Fibroblast of lung (primary cell): ENCODE results near the gene HIBADH. TPM values are rescaled to one million over a fixed set of nuclear protein-coding genes. Genes with fewer than 3 reads are reported as not detected.
A peak's percentile ranks its signal among the peaks of the same experiment; 100 is the strongest.
"Not testable (repeated sequence)": the region's sequence is repeated elsewhere in the genome, so short reads cannot be mapped to it uniquely, and the experiment has no call there.

Experiments
- DNase-seq, 2 donors: peaks; one replicate each; pipeline versions ENCODE4 v3.0.0 to v3.0.0-alpha.2; 2010; ENCODE audit warnings: low read depth in 2 of 2
- H2AFZ ChIP-seq: 2 replicates; pipeline ENCODE4 v1.5.1; 2012; ENCODE audit warnings: low read length, control low read depth, inconsistent platforms
- H3K27ac ChIP-seq: 2 replicates; pipeline ENCODE4 v1.5.1; 2011; ENCODE audit warnings: low read length, control low read depth; ENCODE audit not compliant: insufficient read depth
- H3K27me3 ChIP-seq: 2 replicates; pipeline ENCODE4 v1.5.1; 2011; ENCODE audit warnings: mild to moderate bottlenecking, low read length; ENCODE audit not compliant: control insufficient read depth, insufficient read depth
- H3K36me3 ChIP-seq: 2 replicates; pipeline ENCODE4 v1.5.1; 2011; ENCODE audit warnings: low read length; ENCODE audit not compliant: control insufficient read depth, insufficient read depth
- H3K4me1 ChIP-seq: 2 replicates; pipeline ENCODE4 v1.5.1; 2011; ENCODE audit warnings: low read length; ENCODE audit not compliant: control insufficient read depth, insufficient read depth; ENCODE audit errors: extremely low read depth
- H3K4me2 ChIP-seq: 2 replicates; pipeline ENCODE4 v1.5.1; 2011; ENCODE audit warnings: low read length, control low read depth; ENCODE audit not compliant: insufficient read depth; ENCODE audit errors: extremely low read depth
- H3K4me3 ChIP-seq, 4 experiments: fragments of 200-600 bp in 1 of 4; sonication (generic) in 1 of 4; replicated peaks in 1 of 4; 2 replicates each; pipeline ENCODE4 v1.5.1; 2011 to 2016; ENCODE audit warnings: low read length in 4 of 4, low read depth in 3 of 4, mild to moderate bottlenecking in 3 of 4, control low read depth in 2 of 4, inconsistent platforms in 1 of 4, mixed read lengths in 1 of 4; ENCODE audit not compliant: insufficient read depth in 1 of 4; ENCODE audit errors: control extremely low read depth in 1 of 4
- H3K79me2 ChIP-seq: 2 replicates; pipeline ENCODE4 v1.5.1; 2012; ENCODE audit warnings: mild to moderate bottlenecking, low read length, inconsistent platforms; ENCODE audit not compliant: control insufficient read depth, insufficient read depth
- H3K9ac ChIP-seq: 2 replicates; pipeline ENCODE4 v1.5.1; 2011; ENCODE audit warnings: mild to moderate bottlenecking, low read length, control low read depth; ENCODE audit not compliant: insufficient read depth
- H3K9me3 ChIP-seq: 2 replicates; pipeline ENCODE4 v1.5.1; 2012; ENCODE audit warnings: low read depth, low read length; ENCODE audit not compliant: control insufficient read depth, insufficient read depth
- H4K20me1 ChIP-seq: 2 replicates; pipeline ENCODE4 v1.5.1; 2011; ENCODE audit warnings: low read length; ENCODE audit not compliant: control insufficient read depth, insufficient read depth; ENCODE audit errors: extremely low read depth
- CTCF ChIP-seq, 2 donors: IDR thresholded peaks in 1 of 2; conservative IDR thresholded peaks in 1 of 2; 1 replicate in 1 of 2; 2 replicates in 1 of 2; pipeline ENCODE4 v1.5.1; 2011 to 2012; ENCODE audit warnings: low read length in 2 of 2, control low read depth in 1 of 2, inconsistent platforms in 1 of 2, low read depth in 1 of 2, mild to moderate bottlenecking in 1 of 2
- EZH2 ChIP-seq: IDR thresholded peaks from 2 replicates; pipeline ENCODE4 v1.5.1; 2012; ENCODE audit warnings: low read length, control low read depth, mild to moderate bottlenecking; ENCODE audit errors: missing control alignments
- polyA plus RNA-seq, 2 donors: library from polyadenylated mRNA; depleted of rRNA in 1 of 2; stranded (reverse) in 1 of 2; unstranded in 1 of 2; fragments of >200 nt; gene quantifications; 2 replicates each; pipeline ENCODE4 v1.2.1, GENCODE V29; 2011 to 2012; ENCODE audit warnings: missing spikeins in 1 of 2
- total RNA-seq: library from RNA; depleted of rRNA; stranded (reverse); fragments of >200 nt; gene quantifications from 2 replicates; pipeline ENCODE4 v1.2.1, GENCODE V29; 2014

HIBADH gene
- total and polyA plus RNA-seq, 2 donors (not counting 1 experiment from before 2014, with no cell fraction given) = 88.7 to 96.0 TPM

- Histone ChIP-seq H2AFZ (no peak overlapping the region), H3K79me2 (no peaks in the 10 kb centered on the region), H3K9ac (no peak overlapping the region), H3K27me3 (no peaks in the 10 kb centered on the region), H4K20me1 (no peaks in the 10 kb centered on the region), H3K36me3 (peaks cover 1% of the 10 kb centered on the region), H3K4me2 (peak overlapping the region; percentile 53), H3K9me3 (no peaks in the 10 kb centered on the region), H3K4me1 (peaks cover 4% of the 10 kb centered on the region), H3K4me3 (peak overlapping the region in 1 of 4 experiments; percentile 7), H3K27ac (no peak overlapping the region)
- peak; percentile 76 to 82 for DNase-seq
- TF ChIP-seq EZH2 (no peak), CTCF (conservative IDR thresholded peaks at IDR 0.05 in 1 of 2, IDR thresholded peaks at IDR 0.05 in 1 of 2; ENCODE audit: low read depth in 1 of 2, low read length in 2 of 2) (no peak)
Observed at GRCh38 chr7:27640884-27641574, 21.7 kb downstream of the HIBADH start.

- Histone ChIP-seq H3K79me2 (no peaks in the 10 kb centered on the region), H3K27ac (no peak overlapping the region), H3K9ac (no peak overlapping the region), H3K36me3 (peaks cover 1% of the 10 kb centered on the region), H3K27me3 (no peaks in the 10 kb centered on the region), H3K9me3 (no peaks in the 10 kb centered on the region), H2AFZ (no peak overlapping the region), H3K4me2 (no peak overlapping the region), H3K4me3 (no peak overlapping the region), H3K4me1 (peaks cover 4% of the 10 kb centered on the region), H4K20me1 (no peaks in the 10 kb centered on the region)
- no peak for DNase-seq
- TF ChIP-seq EZH2 (no peak), CTCF (conservative IDR thresholded peaks at IDR 0.05 in 1 of 2, IDR thresholded peaks at IDR 0.05 in 1 of 2; ENCODE audit: low read depth in 1 of 2, low read length in 2 of 2) (no peak)
Observed at GRCh38 chr7:27639851-27640250, 22.8 kb downstream of the HIBADH start.

- H3K79me2 ChIP-seq, H2AFZ ChIP-seq, H3K27me3 ChIP-seq, H3K9ac ChIP-seq, H4K20me1 ChIP-seq, DNase-seq, H3K27ac ChIP-seq, H3K4me1 ChIP-seq, H3K9me3 ChIP-seq, H3K36me3 ChIP-seq, H3K4me3 ChIP-seq, H3K4me2 ChIP-seq: not testable (repeated sequence)
Observed at GRCh38 chr7:27639048-27639447, 23.6 kb downstream of the HIBADH start.
